Measurements from ENCODE around the gene C6orf136. TPM values are rescaled to one million over a fixed set of nuclear protein-coding genes. Genes with fewer than 3 reads are reported as not detected.

C6orf136 gene
- total and polyA plus RNA-seq, 9 of the 15 experiments (the other 6 are each of a cell fraction or from before 2014, with no cell fraction given), result 14.1 to 63.1 (median 18.4) TPM

- TF ChIP-seq VEZF1 (CRISPR knock-in tag; IDR thresholded peaks at IDR 0.05), result no peak
- no peak for TF ChIP-seq RUNX1 (IDR thresholded peaks at IDR 0.05; ENCODE audit: low read depth)
- TF ChIP-seq ZFP30 (CRISPR knock-in tag; IDR thresholded peaks at IDR 0.05; ENCODE audit: borderline replicate concordance), result no peak
- no peak for TF ChIP-seq ATF1 (CRISPR knock-in tag; IDR thresholded peaks at IDR 0.05)
- TF ChIP-seq ATF1 (tag; IDR thresholded peaks at IDR 0.05), result no peak
- TF ChIP-seq NCOR1 (IDR thresholded peaks at IDR 0.05), result no peak
- no peak for TF ChIP-seq SRSF7 (optimal IDR thresholded peaks at IDR 0.05; ENCODE audit: low read depth, low read length)
- no peak for TF ChIP-seq MEIS2 (IDR thresholded peaks at IDR 0.05; ENCODE audit: partially characterized antibody)
- TF ChIP-seq AFF1 (IDR thresholded peaks at IDR 0.05; ENCODE audit: low read depth in 1 of 2, partially characterized antibody in 2 of 2), result no peak
- TF ChIP-seq ZNF695 (CRISPR knock-in tag; IDR thresholded peaks at IDR 0.05), result no peak
- TF ChIP-seq POLR2AphosphoS5 (IDR thresholded peaks at IDR 0.05; ENCODE audit: control insufficient read depth, insufficient read depth, low read depth, low read length), result peak; percentile 78; the same call in 1 of the 2 replicates
- no peak for TF ChIP-seq BRF2 (IDR thresholded peaks at IDR 0.05; ENCODE audit: borderline replicate concordance, insufficient read depth, insufficient read length)
- TF ChIP-seq SETDB1 (IDR thresholded peaks at IDR 0.05; ENCODE audit: low read length), result no peak
- no peak for TF ChIP-seq STAG1 (CRISPR knock-in tag; IDR thresholded peaks at IDR 0.05; ENCODE audit: borderline replicate concordance)
- TF ChIP-seq NFYB (IDR thresholded peaks at IDR 0.05; ENCODE audit: extremely low read depth, insufficient read length), result no peak
- TF ChIP-seq PTRF (tag; IDR thresholded peaks at IDR 0.05), result no peak
- no peak; the same call in 1 of the 2 replicates for TF ChIP-seq AFF4 (CRISPR knock-in tag; IDR thresholded peaks at IDR 0.05)
Observed at GRCh38 chr6:30614044-30614842, 32.7 kb upstream of the C6orf136 start (continued).

All from K562 (cell line).